H1 (cell line): ENCODE results near the gene OSBPL3. TPM values are rescaled to one million over a fixed set of nuclear protein-coding genes. Genes with fewer than 3 reads are reported as not detected.

Experiments
- CTCF ChIA-PET: fragments of 300-600 bp; sonication (Branson Sonifier 250); formaldehyde crosslinking; loops from one replicate; lab custom pipeline; 2021; ENCODE audit not compliant: partially characterized antibody; lab: Charles Lee
- POLR2A ChIA-PET: fragments of 300-600 bp; sonication (Branson Sonifier 250); formaldehyde crosslinking; loops from one replicate; lab custom pipeline; 2021; ENCODE audit warnings: inconsistent platforms; ENCODE audit not compliant: partially characterized antibody; lab: Charles Lee
- DNase-seq, 2 experiments: peaks; one replicate each; pipeline versions ENCODE4 v3.0.0 to v3.0.0-alpha.2; 2010 to 2022; ENCODE audit warnings: low spot score in 2 of 2, low read depth in 1 of 2, mixed read lengths in 1 of 2
- FAIRE-seq: peaks from 2 replicates; lab custom pipeline; 2011; peaks lifted over from hg19 to GRCh38; lab: Jason Lieb, UNC
- H2AFZ ChIP-seq: 2 replicates; pipeline ENCODE4 v1.8.1; 2012; ENCODE audit warnings: low read length, inconsistent platforms
- H2AK5ac ChIP-seq: 2 replicates; pipeline ENCODE4 v1.6.1; 2013; ENCODE audit warnings: low read depth, low read length
- H2BK120ac ChIP-seq: replicated peaks from 2 replicates; pipeline ENCODE3; 2013; ENCODE audit warnings: low read depth, low read length, inconsistent platforms
- H2BK12ac ChIP-seq: 2 replicates; pipeline ENCODE4 v1.6.1; 2013; ENCODE audit warnings: low read depth, low read length
- H2BK15ac ChIP-seq: 2 replicates; pipeline ENCODE4 v1.6.1; 2013; ENCODE audit warnings: low read length
- H2BK20ac ChIP-seq: 2 replicates; pipeline ENCODE4 v1.6.1; 2013; ENCODE audit warnings: low read length
- H2BK5ac ChIP-seq: 2 replicates; pipeline ENCODE4 v1.6.1; 2013; ENCODE audit warnings: low read depth, low read length
- H3K14ac ChIP-seq: 2 replicates; pipeline ENCODE4 v1.6.1; 2013; ENCODE audit warnings: inconsistent platforms; ENCODE audit not compliant: insufficient read length
- H3K18ac ChIP-seq: 2 replicates; pipeline ENCODE4 v1.6.1; 2013; ENCODE audit warnings: low read length; ENCODE audit errors: extremely low read depth
- H3K23ac ChIP-seq: 2 replicates; pipeline ENCODE4 v1.6.1; 2013; ENCODE audit warnings: inconsistent platforms; ENCODE audit not compliant: insufficient read length
- H3K23me2 ChIP-seq: 2 replicates; pipeline ENCODE4 v1.6.1; 2013; ENCODE audit warnings: low read depth, low read length
- H3K27ac ChIP-seq: 2 replicates; pipeline ENCODE4 v1.6.1; 2011; ENCODE audit warnings: low read depth, low read length, inconsistent platforms
- H3K27me3 ChIP-seq, 4 experiments: replicated peaks in 1 of 4; 1 replicate in 1 of 4; 2 replicates in 3 of 4; pipeline versions ENCODE4 v1.6.1 to v1.8.1; 2011 to 2013; ENCODE audit warnings: low read length in 3 of 4, mild to moderate bottlenecking in 3 of 4, inconsistent platforms in 2 of 4, mixed read lengths in 2 of 4, moderate library complexity in 1 of 4; ENCODE audit not compliant: control insufficient read depth in 3 of 4, insufficient read depth in 3 of 4; ENCODE audit errors: extremely low read depth in 1 of 4
- H3K36me3 ChIP-seq, 4 experiments: 2 replicates each; pipeline versions ENCODE4 v1.6.1 to v1.8.1; 2011 to 2013; ENCODE audit warnings: mild to moderate bottlenecking in 4 of 4, low read length in 3 of 4, moderate library complexity in 2 of 4, control low read depth in 1 of 4, inconsistent platforms in 1 of 4; ENCODE audit not compliant: insufficient read depth in 4 of 4, control insufficient read depth in 2 of 4
- H3K4ac ChIP-seq: replicated peaks from 2 replicates; pipeline ENCODE3; 2013; ENCODE audit warnings: low read length, low read depth, mixed read lengths, inconsistent platforms; ENCODE audit not compliant: insufficient read length
- H3K4me1 ChIP-seq, 4 experiments: replicated peaks in 1 of 4; 1 replicate in 1 of 4; 2 replicates in 3 of 4; pipeline versions ENCODE4 v1.6.1 to v1.8.1; 2011 to 2013; ENCODE audit warnings: low read length in 3 of 4, inconsistent platforms in 2 of 4, mixed read lengths in 1 of 4; ENCODE audit not compliant: insufficient read depth in 4 of 4, control insufficient read depth in 3 of 4
- H3K4me2 ChIP-seq, 2 experiments: 2 replicates each; pipeline versions ENCODE4 v1.6.1 to v1.8.1; 2011 to 2013; ENCODE audit warnings: low read depth in 2 of 2, low read length in 2 of 2, control low read depth in 1 of 2, inconsistent platforms in 1 of 2, mild to moderate bottlenecking in 1 of 2; ENCODE audit not compliant: insufficient read depth in 1 of 2
- H3K4me3 ChIP-seq, 4 experiments: fragments of 200-600, 300-600 bp in 1 of 4; sonication (generic), shearing (Covaris generic), sonication (Bioruptor Twin) in 1 of 4; 2 replicates each; pipeline versions ENCODE4 v1.5.1 to v1.8.1; 2011 to 2016; ENCODE audit warnings: low read length in 4 of 4, low read depth in 3 of 4, control low read depth in 2 of 4, inconsistent platforms in 2 of 4, mild to moderate bottlenecking in 2 of 4, mixed read lengths in 1 of 4, moderate library complexity in 1 of 4; ENCODE audit not compliant: insufficient read depth in 2 of 4; ENCODE audit errors: extremely low read depth in 1 of 4
- H3K56ac ChIP-seq: replicated peaks from 2 replicates; pipeline ENCODE3; 2013; ENCODE audit warnings: low read depth, mild to moderate bottlenecking, mixed read lengths, low read length, inconsistent platforms; ENCODE audit not compliant: insufficient read length
- H3K79me1 ChIP-seq: 2 replicates; pipeline ENCODE4 v1.6.1; 2013; ENCODE audit warnings: low read depth, low read length, control low read depth
- H3K79me2 ChIP-seq, 2 experiments: 2 replicates each; pipeline versions ENCODE4 v1.6.1 to v1.8.1; 2012 to 2013; ENCODE audit warnings: low read length in 2 of 2, mild to moderate bottlenecking in 2 of 2, inconsistent platforms in 1 of 2; ENCODE audit not compliant: insufficient read depth in 2 of 2, control insufficient read depth in 1 of 2
- H3K9ac ChIP-seq, 4 experiments: replicated peaks in 1 of 4; 1 replicate in 1 of 4; 2 replicates in 3 of 4; pipeline versions ENCODE4 v1.6.1 to v1.8.1; 2011 to 2013; ENCODE audit warnings: low read depth in 3 of 4, low read length in 3 of 4, control low read depth in 2 of 4, mild to moderate bottlenecking in 2 of 4, moderate library complexity in 2 of 4, inconsistent platforms in 1 of 4; ENCODE audit errors: extremely low read depth in 1 of 4
- H3K9me3 ChIP-seq, 2 experiments: 2 replicates each; pipeline versions ENCODE4 v1.6.1 to v1.8.1; 2012 to 2013; ENCODE audit warnings: mild to moderate bottlenecking in 2 of 2, moderate library complexity in 2 of 2, control low read depth in 1 of 2, inconsistent platforms in 1 of 2, low read depth in 1 of 2, low read length in 1 of 2, mixed read lengths in 1 of 2; ENCODE audit not compliant: insufficient read depth in 2 of 2
- H4K20me1 ChIP-seq, 2 experiments: replicated peaks in 1 of 2; 2 replicates each; pipeline versions ENCODE3 to v1.8.1; 2011 to 2013; ENCODE audit warnings: inconsistent platforms in 2 of 2, low read length in 2 of 2, mild to moderate bottlenecking in 1 of 2; ENCODE audit not compliant: insufficient read depth in 2 of 2, control insufficient read depth in 1 of 2
- H4K5ac ChIP-seq: 2 replicates; pipeline ENCODE4 v1.6.1; 2013; ENCODE audit warnings: low read length, low read depth, mixed read lengths, inconsistent platforms; ENCODE audit not compliant: insufficient read length
- H4K8ac ChIP-seq: 2 replicates; pipeline ENCODE4 v1.8.0; 2013; ENCODE audit warnings: mild to moderate bottlenecking, moderate library complexity, low read length, inconsistent platforms; ENCODE audit not compliant: insufficient read depth; ENCODE audit errors: extremely low read depth
- H4K91ac ChIP-seq: replicated peaks from 2 replicates; pipeline ENCODE3; 2013; ENCODE audit warnings: low read length, mixed read lengths, inconsistent platforms; ENCODE audit not compliant: insufficient read length
- ASH2L ChIP-seq: fragments of 200-600, 300-600 bp; sonication (generic); IDR thresholded peaks from one replicate; pipeline ENCODE4 v1.7.1; 2017; ENCODE audit warnings: low read length
- CHD2 ChIP-seq: IDR thresholded peaks from 2 replicates; pipeline ENCODE4 v1.6.1; 2012; ENCODE audit warnings: low read length, improper control_type of control experiment
- CTBP2 ChIP-seq: IDR thresholded peaks from 2 replicates; pipeline ENCODE4 v1.7.0; 2011; ENCODE audit warnings: borderline replicate concordance, mild to moderate bottlenecking, moderate library complexity, mixed read lengths, low read length; ENCODE audit not compliant: insufficient read depth, insufficient read length
- JUN ChIP-seq: IDR thresholded peaks from 2 replicates; pipeline ENCODE4 v1.6.1; 2011; ENCODE audit warnings: low read depth, mild to moderate bottlenecking, improper control_type of control experiment, low read length
- NANOG ChIP-seq: IDR thresholded peaks from 2 replicates; pipeline ENCODE4 v1.6.1; 2011; ENCODE audit warnings: low read length, low read depth, mild to moderate bottlenecking, inconsistent platforms; ENCODE audit not compliant: insufficient read depth, poor library complexity, severe bottlenecking
- TAF7 ChIP-seq: optimal IDR thresholded peaks from 2 replicates; pipeline ENCODE3; 2011; ENCODE audit warnings: low read depth, mild to moderate bottlenecking, inconsistent platforms, low read length, moderate library complexity, borderline replicate concordance
- TCF12 ChIP-seq: IDR thresholded peaks from 2 replicates; pipeline ENCODE4 v1.6.1; 2011; ENCODE audit warnings: low read depth, mild to moderate bottlenecking, low read length
- ZNF274 ChIP-seq: IDR thresholded peaks from 2 replicates; pipeline ENCODE4 v1.7.0; 2012; ENCODE audit warnings: low read length, borderline replicate concordance; ENCODE audit errors: extremely low read depth
- WGBS, 2 experiments: shearing (Covaris generic) in 1 of 2; methylation state at CpG; one replicate each; pipeline versions ENCODE4 v1.1.6 to v1.1.7; 2013 to 2015; ENCODE audit warnings: low lambda C conversion rate in 2 of 2, mixed read lengths in 2 of 2, inconsistent platforms in 1 of 2, low coverage in 1 of 2, missing lambda C conversion rate in 1 of 2; ENCODE audit not compliant: insufficient replicate concordance in 2 of 2, insufficient coverage in 1 of 2, insufficient read length in 1 of 2; ENCODE audit errors: extremely low coverage in 1 of 2, missing lambda C conversion rate in 1 of 2; 5-methylcytosine and 5-hydroxymethylcytosine counted together
- polyA plus RNA-seq, 7 experiments: library from polyadenylated mRNA; depleted of rRNA in 3 of 7; stranded (reverse) in 5 of 7; unstranded in 2 of 7; fragments of >200 nt in 5 of 7; fragments of 200-250 nt in 2 of 7; gene quantifications; 1 replicate in 5 of 7; 2 replicates in 1 of 7; 4 replicates in 1 of 7; pipeline versions ENCODE4 v1.2.1 to v1.2.3, GENCODE V29; 2011 to 2013; ENCODE audit warnings: missing spikeins in 2 of 7, mixed read lengths in 2 of 7
- total RNA-seq: library from RNA; stranded (reverse); fragmentation: NEBNext Ultra II Directional; extraction: Animal tissue kit (Norgen Biotek cat#: 25700); gene quantifications from 2 replicates; pipeline ENCODE4 v1.2.1, GENCODE V29; 2021

The OSBPL3 gene
- total and polyA plus RNA-seq, 2 of the 8 experiments (the other 6 are each of a cell fraction or from before 2014, with no cell fraction given), result 2.8 to 13.9 TPM

- Histone ChIP-seq H2BK20ac (no peak overlapping the region), H3K4me3 (peak overlapping the region in 1 of 4 experiments; percentile 79; a peak in 2 of 8 replicates), H3K23ac (no peak overlapping the region), H3K9ac (no peak overlapping the region), H3K14ac (no peak overlapping the region), H2BK15ac (no peak overlapping the region; the same call in 1 of the 2 replicates), H3K4me2 (peak overlapping the region; percentile 74 to 89; a peak in 3 of 4 replicates), H3K27me3 (peaks cover 6 to 41% (median 30%) of the 10 kb centered on the region in 4 experiments), H2AK5ac (no peak overlapping the region; the same call in 1 of the 2 replicates), H3K36me3 (no peaks in the 10 kb centered on the region), H4K8ac (peak overlapping the region; percentile 22; the same call in 1 of the 2 replicates), H2BK120ac (no peak overlapping the region), H3K79me2 (no peaks in the 10 kb centered on the region), H3K4me1 (peaks cover 0 to 10% (median 4%) of the 10 kb centered on the region in 4 experiments; a peak in 6 of 7 replicates), H2AFZ (peak overlapping the region; percentile 91; the same call in 1 of the 2 replicates), H3K27ac (no peak overlapping the region), H3K4ac (no peak overlapping the region), H2BK12ac (peak overlapping the region; percentile 44; the same call in 1 of the 2 replicates), H3K56ac (no peak overlapping the region), H3K9me3 (no peaks in the 10 kb centered on the region), H3K79me1 (no peaks in the 10 kb centered on the region), H3K23me2 (peaks cover 12% of the 10 kb centered on the region; the same call in 1 of the 2 replicates), H2BK5ac (no peak overlapping the region), H4K91ac (peak overlapping the region; percentile 52), H4K5ac (no peak overlapping the region), H4K20me1 (no peaks in the 10 kb centered on the region), H3K18ac (peak overlapping the region; percentile 48; the same call in 1 of the 2 replicates)
- FAIRE-seq (no peak), DNase-seq (no peak)
- no peak for TF ChIP-seq NANOG
- no peak for TF ChIP-seq CHD2
- TF ChIP-seq TCF12, result no peak
- TF ChIP-seq JUN, result no peak
- no peak for TF ChIP-seq ZNF274
- no peak for TF ChIP-seq CTBP2
- no peak for TF ChIP-seq ASH2L
- no peak for TF ChIP-seq TAF7
- 84% methylated on average over 12 of the region's 12 CpGs; no CpG with 5 or more reads in 1 of the 2 experiments for WGBS, 2 experiments
- ChIA-PET POLR2A (interaction anchor here (0.6 to 1.7 kb wide), 7 partner anchors 9 to 574 kb away, joined by 3 to 5 read pairs (median 3); no protein-coding TSS in a partner anchor), CTCF (interaction anchor here (0.6 kb wide), 1 partner anchor 169 kb away, joined by 3 read pairs; no protein-coding TSS in a partner anchor)
Measured at GRCh38 chr7:24755541-24756407, 224.2 kb downstream of the OSBPL3 start.
